NK-92 (cell line): ENCODE measurements around the gene EREG.

Source experiments
- DNase-seq: peaks from one replicate; lab custom pipeline; 2025; ENCODE audit not compliant: unreplicated experiment; lab: John Stamatoyannopoulos, UW

EREG gene

DNA sequence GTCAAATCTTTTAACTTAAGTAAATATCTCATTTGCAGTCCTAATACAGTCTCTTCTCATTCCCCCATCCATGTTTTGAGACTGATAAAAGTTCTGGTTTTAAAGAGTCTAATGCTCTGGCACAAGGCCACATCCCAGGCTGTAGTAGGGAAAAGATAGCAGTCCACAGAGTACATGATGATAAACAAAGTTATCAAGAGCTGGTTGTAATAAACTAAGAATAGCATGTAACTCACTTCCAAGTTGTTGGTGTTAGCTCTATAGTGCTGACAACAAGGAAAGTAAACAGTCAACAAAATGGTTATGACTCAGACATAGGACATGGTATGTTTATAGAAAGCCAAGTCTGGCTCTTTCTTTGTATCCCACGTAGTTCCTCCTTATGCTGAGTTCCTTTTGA lies 58.2 kb downstream of the EREG start:
- DNase-seq, result no peak

DNA sequence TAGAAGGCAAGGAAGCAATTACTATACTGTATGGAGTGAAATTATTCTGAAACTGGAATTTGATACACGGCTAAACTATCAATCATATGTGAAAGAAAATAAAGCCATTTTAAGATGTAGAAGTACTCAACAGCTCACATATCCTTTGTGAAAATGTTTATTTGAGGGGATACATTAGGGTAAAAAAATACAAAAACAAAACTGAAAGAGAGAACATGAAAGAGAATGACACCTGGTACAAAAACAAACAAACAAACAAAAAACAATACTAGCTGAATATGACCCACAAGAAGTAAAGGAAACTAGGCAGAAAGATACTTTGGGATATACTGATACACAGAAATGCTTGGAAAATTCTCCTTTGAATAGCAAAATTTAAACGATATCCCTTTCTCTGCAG lies 59.2 kb downstream of the EREG start:
- DNase-seq, result no peak

DNA sequence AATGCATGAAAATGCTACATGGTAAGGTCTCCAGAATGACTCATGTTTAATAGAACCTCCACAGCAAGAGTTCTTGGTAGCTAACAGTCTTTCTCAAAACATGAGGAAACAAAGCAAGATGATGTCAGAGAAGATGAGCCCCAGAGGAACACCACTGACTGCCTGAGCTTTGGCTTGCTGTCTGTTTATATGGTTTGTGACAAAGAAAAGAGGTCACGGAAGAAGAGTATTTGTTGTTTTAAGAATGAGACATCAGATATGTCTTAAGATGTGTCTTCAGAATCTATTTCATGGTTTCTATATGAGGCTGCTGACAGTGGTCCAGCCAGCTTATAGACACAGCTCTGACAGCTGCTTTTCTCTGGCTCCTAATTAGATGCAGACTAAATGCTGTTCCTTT lies 61.2 kb downstream of the EREG start:
- DNase-seq, result no peak

DNA sequence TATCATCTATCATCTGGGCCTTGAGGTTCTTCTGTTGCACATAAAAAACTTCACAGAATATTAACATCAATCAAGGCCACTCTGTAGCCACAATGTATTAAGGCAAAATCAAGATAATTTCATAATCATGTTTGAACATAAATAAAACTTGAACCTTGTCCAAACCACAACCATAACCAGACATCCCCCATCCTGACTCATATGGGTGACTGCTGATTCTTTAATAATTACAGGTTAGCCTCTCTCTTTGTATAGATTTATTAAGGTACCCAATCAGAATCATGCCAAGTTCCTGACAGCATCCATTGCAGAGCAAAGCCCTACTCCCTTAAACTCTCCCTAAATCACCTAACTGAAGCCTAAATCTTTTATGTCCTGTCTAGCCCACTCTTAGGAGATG lies 63.3 kb downstream of the EREG start:
- no peak for DNase-seq

DNA sequence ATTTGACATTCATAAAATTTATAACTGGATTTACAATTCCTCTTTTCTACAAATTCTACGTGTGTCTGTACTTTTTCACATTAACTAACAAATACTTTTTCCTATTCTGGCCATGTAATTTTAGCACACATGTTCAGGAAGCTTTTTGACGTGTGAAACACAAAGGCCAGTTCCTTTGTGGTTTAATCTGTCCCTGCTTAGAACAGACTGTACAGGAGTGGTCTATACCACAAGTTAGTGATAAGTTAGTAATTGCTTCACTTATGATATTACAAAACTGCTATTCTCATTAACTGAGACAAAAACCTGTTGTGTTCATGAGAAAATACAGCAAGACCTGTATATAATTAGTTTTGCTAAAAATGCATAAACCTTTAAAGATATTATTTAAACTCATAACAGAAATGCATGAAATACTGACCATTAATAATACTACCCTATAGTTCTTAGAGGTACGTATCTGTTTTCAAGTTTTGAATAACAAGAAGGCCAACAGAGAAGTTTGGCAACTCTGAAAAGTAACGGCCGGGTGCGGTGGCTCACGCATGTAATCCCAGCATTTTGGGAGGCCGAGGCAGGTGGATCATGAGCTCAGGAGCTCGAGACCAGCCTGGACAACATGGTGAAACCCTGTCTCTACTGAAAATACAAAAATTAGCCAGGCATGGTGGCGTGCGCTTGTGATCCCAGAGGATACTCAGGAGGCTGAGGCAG lies 66.3 kb downstream of the EREG start:
- no peak for DNase-seq

DNA sequence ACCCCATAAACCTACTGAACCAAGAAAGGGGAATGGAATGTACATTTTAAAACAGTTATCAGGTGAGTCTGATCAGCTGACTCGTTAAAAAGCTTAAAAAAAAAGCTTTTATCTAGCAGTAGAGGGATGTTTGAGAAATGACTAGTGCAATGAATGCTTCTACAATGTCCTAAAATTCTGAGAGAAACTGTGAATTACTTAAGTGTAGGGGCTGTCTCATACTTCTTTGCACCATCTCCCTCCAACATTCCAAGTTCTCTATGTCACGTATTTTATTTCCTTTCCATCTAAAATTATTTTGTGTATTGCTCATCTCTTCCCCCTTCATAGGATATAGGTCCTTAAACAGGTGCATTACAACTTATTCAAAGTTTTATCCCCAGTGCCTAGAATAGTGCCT lies 68.1 kb downstream of the EREG start:
- DNase-seq, result no peak

DNA sequence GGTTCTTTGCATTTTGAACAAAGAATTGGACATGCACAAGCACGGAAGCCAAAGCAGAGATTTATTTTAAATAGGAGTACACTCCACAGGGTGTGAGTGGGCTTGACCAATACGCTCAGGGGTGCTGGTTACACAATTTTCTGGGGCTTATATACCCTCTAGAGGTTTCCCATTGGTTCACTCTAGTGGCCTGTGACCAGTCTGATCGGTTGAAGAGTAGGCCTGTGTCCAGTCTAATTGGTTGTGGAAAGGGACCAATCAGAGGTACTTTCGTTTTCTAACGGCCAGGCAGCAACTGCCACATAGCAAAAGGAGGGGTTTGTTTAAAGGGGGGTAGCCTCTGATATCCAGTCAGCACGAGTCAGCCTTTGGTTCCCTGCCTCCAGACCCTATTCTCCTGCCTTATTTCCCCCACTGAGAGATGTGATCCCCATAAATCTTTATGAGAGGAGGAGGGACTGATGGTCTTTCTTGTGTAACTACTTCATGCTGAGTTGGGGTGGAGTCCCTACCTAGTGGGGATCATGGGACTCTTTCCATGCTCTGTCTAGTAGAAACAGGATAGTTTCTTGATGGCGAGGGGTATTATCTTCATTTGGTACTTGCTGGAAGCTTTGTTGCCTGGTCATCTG lies 68.7 kb downstream of the EREG start:
- no peak for DNase-seq

DNA sequence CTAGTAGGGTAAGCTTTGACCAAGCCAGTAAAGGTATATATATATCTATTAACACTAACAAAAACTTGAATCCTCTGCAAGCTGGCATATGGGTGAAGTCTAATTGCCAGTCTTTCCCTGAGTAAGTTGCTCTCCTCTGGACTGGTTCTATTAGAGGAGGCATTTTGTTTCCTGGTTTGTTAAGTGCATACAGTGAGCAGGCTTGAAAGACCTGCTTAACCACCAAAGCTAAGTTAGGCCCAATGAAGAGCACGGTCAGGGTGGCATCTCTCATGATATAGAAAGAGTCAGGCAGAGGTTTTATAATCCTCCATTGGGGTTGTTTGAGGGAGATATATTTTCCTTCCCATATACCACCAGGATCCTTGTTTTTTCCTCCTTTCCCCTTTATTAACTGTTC lies 70.4 kb downstream of the EREG start:
- DNase-seq, result no peak

DNA sequence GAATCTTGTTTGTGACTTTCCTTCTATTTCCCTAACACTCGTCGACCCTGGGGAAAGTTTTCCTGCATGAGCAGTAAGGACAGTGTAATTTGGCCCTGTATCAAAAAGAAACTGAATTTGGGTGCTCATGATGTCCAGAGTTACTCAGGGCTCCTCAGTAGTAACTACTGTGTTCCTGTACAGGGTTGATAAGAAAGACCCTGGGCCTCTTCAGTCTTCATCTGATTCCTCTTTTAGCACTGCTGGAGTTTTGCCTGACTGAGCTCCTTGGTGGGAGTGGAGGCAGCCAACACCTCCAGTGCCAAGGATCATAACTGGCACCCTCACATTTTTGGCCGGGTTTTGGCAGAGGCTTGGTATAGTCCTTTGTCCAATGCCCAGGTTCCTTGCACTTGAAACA lies 72.9 kb downstream of the EREG start:
- DNase-seq, result no peak
